Spleen (tissue), 7 donors: ENCODE results near the gene SMCO4.

Experiments
- CTCF ChIP-seq, 11 experiments: fragments of 200-600 bp in 7 of 11; fragments of 450-650 bp in 4 of 11; sonication (generic) in 4 of 11; IDR thresholded peaks in 8 of 11; conservative IDR thresholded peaks in 3 of 11; 1 replicate in 7 of 11; 2 replicates in 4 of 11; pipeline versions ENCODE4 v1.4.0 to v1.8.0; 2016 to 2021; ENCODE audit warnings: antibody characterized with exemption in 11 of 11, inconsistent platforms in 4 of 11, mild to moderate bottlenecking in 1 of 11
- POLR2A ChIP-seq, 3 donors: fragments of 450-650 bp; IDR thresholded peaks; one replicate each; pipeline ENCODE4 v1.5.1; 2017; ENCODE audit warnings: antibody characterized with exemption in 3 of 3, mild to moderate bottlenecking in 1 of 3
- POLR2AphosphoS5 ChIP-seq, 3 donors: sonication (generic); formaldehyde crosslinking; IDR thresholded peaks; one replicate each; pipeline ENCODE4 v1.5.1; 2017; ENCODE audit warnings: antibody characterized with exemption in 3 of 3
- donor health status: DM: no; HTN: no; CAD: no; lungs with moderate emphysema.
- donor health status: DM: no; HTN: no; CAD: no.
- donor health status: DM: no; HTN: no; CAD: no.

GRCh38 chr11:93510196-93510873 lies 32.9 kb downstream of the SMCO4 start:
- TF ChIP-seq CTCF (IDR thresholded peaks at IDR 0.05 in 8 of 11, conservative IDR thresholded peaks at IDR 0.05 in 3 of 11) (no peak), POLR2A (IDR thresholded peaks at IDR 0.05) (no peak), POLR2AphosphoS5 (IDR thresholded peaks at IDR 0.05) (no peak)
